NAMALWA (cell line): ENCODE measurements around the gene ARHGAP15.

Experiments
- DNase-seq: peaks from one replicate; pipeline ENCODE4 v3.0.0-alpha.2; 2015; ENCODE audit warnings: low spot score

Gene ARHGAP15

DNA sequence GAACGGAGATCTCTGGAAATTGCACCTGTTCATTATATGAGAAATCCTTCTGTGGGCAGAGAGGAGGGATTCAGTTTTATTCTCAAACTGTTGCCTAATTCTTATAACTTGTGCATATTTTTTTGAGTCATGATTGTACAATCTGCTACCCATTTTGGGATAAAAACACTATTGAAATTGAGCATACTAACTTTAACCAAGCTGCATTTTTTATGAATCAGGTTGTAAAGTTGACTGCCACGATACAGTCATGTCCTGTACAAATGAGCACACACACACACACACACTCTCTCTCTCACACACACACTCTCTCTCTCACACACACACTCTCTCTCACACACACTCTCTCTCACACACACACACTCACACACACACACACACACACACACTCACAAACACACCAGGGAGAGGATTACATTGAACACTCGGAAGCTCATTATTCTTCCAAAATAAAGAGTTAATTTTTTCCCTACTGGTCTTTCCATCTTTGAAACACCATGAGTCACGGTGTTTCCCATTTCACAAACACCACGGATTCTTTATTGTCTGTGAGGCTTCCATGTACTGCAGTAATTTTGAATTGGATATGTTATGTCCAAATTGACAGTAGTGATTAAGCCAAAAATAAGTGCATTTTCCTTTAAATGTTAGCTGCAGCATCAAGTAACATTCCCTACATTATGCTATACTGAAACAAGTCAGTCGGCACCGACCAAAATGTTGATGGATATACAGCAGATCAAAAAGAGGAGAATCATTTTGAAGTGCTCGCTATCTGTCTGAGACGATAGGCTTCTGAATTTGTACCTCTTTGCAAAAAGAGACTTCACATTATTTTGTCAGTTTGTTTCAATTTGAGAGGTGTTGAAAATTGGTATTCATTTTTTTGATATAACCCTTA is 216.9 kb downstream of the ARHGAP15 start:
- no peak for DNase-seq

DNA sequence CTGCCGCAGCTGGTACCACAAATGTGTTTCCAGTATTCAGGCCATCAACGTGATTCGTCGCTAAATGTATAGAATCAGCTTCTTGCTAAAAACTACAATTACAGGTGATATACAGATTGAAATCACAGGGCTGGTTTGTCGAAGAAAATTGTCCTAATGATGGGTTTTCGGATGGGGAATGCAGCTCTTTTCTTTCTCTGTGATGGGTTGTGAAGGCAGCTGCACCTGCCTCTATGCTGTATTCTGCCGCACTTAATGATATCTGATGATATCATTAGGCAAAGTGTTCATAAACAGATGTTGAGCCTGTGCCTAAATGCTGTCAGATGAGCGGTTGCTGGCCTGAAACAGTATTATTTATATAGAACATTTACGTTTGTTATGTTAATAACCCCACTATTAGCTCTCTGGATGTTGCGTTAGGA is 218.1 kb downstream of the ARHGAP15 start:
- no peak for DNase-seq

DNA sequence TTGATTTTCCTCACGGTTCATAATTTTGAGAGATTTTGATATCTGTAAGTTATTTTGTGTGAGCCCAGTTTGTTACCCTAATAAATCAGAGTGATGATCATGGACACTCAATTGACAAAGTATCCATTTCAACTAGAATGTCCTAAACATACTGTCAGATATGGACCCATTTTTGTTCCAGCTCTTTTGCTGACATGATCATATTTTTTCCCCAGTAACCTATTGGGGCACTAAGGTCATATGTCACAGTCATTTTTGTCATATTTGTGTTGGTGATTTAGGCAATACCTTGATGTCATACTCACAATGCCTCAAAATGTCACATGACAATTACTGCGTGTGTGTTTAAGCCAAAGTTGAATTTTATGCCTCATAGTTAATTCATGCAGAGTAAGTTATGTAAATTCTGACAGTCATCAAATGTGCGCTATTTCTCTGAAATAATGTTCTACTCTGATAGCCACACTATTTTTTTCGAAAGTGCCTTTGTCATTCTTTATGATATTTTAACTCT is 218.7 kb downstream of the ARHGAP15 start:
- DNase-seq: no peak

DNA sequence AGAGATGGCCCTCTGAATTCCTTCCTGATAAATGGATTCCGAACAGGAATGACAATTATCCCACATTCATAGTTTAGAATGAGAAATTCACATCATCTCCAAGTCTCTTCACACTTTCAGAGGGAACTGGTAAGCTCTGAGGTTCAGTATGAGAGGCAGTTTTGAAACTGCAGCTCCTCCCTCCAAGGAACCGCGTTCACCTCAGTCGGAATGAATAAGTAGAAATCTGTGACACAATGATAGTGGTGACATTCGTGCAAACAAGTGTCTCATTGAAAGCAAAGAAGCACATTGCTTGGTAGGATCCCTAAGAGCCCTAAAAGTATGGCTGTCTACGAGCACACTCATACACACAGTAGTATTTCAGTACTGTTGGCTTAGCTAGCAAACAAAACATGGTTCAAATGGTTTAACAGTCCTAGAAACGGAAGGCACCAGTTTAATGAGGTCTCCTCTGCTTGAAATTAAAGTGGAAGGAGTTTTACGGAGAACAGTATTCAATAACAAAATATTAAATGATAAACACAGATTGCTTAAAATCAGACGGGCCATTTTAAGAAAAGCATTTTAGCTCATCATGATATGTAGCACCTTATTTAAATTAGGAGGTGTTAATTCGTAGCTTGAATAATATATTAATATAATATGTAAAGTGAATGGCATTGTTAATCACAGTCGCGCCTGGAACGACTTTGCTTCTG is 225.0 kb downstream of the ARHGAP15 start:
- DNase-seq: no peak

DNA sequence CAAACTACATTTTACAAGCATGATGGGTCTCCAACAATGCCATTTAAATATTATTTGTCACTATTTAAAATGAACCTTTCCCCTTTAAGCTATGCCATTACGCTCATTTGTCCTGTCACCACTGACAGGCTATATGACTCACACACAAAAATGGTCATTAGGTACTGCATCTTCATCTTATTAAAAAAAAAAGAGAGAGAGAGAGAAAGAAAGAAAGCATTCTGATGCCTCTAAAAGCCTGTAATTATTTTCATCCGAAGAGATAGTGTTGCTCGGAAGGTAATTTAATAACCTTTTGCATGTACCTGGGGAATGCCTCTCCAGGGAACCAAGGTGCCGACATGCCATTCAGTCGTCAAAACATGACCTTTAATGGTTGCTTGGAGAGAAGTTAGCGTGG is 226.7 kb downstream of the ARHGAP15 start:
- no peak for DNase-seq

DNA sequence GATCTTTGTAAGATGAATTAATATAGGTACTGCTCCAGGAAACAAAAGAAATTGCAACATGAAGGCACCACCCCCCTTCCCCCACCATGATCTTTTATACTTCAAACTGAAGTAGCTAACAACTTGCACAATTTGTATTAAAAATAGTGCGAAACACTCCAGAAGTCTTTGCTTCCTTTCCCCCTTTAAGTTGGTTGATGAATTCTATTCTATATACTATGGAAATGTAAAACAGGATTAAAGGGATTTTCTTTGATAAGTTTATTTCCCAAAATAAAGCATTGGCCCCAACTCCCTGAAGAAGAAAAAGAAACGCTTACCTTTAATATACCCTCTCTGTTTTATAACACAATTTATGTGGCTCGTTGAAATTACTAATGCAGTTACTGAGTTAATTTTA is 227.1 kb downstream of the ARHGAP15 start:
- no peak for DNase-seq

DNA sequence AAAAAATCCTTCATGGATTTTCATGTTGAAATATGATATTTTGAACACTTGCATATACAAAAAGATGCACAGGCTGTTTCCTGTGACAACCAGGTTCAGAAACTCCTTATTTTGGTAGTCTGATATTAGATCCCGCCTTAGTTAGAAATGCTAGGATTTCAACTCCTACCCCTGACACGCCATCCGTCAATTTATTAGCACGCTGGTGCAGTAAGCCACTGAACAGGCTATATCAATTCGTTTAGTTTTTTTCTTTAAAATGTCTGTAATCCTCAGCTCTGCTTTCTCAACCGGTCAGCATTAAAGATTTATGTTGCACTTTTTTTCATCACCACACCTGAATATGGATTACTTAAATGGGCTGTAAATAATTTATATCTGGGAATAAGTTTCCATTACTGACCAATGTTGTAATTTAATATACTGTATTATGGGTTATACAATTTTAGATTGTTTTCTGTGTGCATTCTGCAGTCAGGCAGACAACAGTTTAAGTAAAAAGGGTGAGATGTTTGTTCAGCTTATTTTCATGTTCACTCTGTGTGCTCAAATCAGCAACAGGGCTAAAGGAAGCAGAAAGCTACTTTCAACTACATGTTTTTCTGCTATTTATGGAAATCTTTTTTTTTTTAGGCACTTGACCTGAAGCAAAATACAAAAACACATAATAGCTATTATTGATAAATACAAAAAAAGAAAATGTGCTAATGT is 227.7 kb downstream of the ARHGAP15 start:
- DNase-seq: no peak

DNA sequence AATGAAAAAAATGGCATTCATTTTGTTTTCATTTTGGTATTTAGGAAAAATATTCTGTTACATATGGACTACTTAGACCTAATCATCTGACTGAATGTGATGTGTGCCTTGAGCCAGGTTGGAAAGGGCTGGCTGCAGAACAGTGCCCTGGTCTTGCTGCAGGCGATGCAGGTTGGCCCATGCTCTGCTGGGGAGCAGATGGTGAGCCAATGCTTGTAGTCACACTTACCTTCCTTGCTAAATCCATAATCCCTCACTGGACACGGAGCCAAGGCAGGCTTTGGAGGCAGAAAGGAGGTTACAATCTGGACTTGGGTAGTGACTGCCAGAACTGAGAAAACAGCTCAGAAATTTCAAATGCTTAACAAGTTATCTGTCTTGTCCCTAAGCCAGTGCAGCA is 228.7 kb downstream of the ARHGAP15 start:
- no peak for DNase-seq

DNA sequence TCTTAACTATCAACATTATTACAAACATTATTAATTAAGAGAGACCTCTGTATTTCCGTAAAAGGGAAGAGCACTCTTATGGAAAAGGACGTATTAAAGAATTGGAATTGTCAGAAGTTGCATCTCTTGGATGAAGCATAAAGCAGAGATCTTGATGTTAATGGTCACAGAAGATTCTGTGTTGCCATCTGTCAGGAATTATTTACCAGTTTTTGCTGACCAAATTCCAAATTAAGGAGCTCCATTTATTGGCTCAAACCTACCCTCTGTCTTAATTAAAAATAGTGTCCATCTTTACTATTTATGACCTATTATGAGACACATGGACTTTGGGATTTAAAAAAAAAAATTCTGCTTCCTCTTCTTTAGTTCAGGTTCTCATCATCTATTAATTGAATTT is 232.1 kb downstream of the ARHGAP15 start:
- DNase-seq: no peak

DNA sequence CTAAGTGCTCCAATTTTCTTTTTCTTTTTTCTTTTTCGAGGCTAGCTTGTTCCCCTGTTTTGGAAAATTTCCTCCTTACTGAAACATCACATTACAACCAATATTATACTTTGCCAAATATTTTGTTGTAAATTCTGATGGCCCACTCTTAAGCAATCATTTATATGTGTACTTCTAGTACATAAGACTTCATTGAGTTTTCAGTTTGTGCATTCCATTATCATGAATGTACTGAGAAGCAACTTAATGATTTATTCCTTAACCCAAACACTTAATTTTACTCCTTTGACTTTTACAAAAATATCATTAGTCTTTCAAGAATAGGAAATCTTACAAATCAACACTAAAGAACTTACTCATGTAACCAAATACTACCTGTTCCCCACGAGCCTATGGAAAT is 242.4 kb downstream of the ARHGAP15 start:
- no peak for DNase-seq

DNA sequence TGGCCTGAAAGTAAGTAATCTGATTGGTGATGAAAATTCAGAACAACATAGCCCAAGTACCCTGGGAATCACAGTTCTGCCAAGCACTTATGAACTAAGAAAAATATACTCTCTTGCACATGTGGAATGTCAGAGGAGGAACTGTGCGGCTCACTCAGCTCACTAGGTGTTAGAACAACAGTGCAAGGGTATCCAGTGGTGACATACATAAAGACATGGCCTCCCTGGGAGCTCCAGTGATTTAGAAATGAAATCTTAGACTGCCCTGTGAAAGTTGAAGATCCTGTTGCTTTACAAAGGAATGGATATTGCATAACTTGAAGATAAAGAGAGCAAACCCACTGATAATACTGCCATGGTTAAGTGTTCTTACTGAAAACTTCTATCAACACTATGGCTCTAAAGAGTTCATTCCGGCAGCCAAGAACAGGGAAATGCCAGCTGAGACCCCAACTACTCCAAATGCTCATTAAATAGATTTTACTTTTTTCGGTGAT is 246.2 kb downstream of the ARHGAP15 start:
- DNase-seq: no peak

DNA sequence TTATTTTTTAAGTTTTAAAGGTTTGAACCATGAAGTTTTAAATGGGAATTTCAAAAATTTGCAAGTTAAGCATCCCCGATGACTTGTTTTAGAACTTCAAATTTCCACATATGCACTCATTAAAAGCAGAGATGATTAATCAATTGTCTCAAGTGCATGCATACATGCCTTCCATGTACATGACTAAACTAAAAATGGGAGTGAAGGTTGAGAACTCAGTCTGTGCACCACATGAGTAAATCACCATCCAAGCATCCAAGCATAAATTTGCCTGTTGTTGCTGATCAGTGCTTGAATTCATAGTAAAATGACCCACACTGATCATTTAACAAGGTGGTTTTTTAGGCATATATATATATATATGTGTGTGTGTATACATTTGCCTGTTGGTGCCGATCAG is 249.8 kb downstream of the ARHGAP15 start:
- no peak for DNase-seq

DNA sequence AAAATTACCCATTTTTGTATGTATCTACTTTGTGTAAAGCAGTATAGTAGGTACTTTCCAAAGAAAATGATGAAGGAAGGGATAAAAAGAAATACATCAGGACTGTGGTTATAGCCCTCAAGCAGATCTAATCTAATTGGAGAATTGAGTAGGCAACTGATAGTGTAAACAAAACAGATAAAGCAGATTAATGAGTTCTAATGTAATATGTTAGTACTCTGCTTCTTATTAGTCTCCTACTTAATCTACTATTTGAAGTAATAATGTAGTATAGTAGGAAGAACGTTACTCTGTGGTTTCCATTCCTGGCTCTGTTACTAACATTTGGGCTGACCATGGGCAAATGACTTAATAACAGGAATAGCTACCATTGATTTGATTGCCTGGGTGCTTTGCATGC is 250.7 kb downstream of the ARHGAP15 start:
- no peak for DNase-seq

DNA sequence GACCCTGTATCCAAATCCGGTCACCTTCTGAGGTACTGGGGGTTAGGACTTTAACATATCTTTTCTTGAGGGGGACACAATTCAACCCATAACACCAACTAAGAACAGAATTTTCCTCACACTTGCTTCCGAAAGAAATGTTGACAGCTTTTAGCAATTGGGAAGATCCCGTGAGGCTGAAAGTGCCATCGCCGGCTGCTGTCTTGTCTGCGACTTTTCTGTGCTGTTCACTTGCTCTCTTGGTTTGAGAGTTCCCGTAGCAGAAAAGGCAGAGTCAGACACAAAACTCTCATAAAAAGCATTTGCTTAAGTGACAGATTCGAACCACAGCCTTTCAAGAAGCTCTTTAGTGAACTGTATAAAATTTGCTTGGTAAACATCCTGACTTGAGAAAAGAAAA is 253.4 kb downstream of the ARHGAP15 start:
- no peak for DNase-seq

DNA sequence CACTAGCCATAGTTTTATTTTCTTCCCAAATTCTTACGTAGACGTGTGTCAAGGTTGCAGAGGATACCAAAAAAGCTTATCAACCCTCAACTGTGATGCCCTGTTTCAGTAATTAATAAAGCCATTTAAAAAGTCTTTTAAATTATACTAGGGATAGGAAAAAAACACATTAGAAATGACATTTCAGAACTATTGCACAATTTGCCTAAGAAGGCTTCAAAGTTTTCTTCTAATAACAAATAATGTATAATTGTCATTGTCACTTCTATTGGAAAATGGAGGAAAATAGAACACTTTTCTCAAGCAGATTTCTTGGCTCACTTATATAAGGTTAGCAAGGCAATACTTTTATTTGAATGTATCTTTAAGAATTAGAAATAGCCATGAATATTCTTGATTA is 253.8 kb downstream of the ARHGAP15 start:
- no peak for DNase-seq

DNA sequence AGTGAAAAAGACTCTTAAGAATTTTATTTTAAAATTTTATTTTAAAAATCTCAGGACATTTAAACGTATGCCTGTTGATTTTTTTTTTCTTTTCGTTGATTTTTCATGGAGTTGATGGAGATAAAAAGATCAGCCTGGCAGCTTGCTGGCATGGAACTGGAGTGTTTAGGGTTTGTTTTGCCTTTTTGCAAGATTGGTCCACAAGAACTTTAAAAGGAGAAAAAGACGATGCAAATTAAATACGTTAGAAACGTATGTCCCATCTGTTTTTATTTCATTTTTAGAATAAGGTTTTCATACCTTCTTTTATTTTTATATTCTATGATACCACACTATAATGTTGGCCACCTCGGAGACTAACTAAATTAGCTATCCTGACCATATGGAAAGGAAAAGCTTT is 254.9 kb downstream of the ARHGAP15 start:
- DNase-seq: no peak

DNA sequence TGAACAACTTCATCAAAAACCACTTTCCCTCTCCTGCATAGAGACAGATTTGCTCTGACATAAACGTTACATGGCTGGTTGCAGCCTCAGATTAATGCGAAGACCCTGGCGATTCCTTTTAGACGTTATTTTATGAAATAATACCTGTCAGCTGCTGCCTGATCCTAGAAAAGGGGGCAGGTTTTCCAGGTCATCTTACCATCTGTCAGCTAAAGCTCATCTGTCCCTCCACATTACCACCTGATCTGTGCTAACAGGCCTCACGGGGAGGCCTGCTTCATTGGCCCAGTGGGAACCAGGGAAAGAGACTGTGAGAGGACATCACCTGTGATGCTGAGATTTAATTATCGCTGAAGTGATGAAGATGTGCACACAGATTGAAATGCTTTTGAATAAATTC is 261.0 kb downstream of the ARHGAP15 start:
- DNase-seq: no peak

DNA sequence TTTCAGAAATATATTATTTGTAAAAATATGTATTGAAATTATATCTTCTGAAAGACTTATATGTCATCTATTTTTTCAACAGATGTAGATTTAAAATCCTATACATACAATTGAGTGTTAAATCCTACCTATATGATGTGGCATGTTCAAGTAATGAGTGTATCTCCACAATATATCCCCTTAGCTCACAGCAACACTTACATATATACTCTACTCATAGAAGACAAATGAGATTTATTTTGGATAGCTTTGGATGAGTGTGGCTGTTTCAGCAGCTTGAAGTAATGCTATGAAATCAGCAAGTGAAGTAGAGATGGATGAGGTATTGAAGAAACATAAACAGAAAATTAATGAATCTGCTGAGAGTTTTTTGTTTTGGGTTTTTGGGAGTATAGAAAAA is 263.1 kb downstream of the ARHGAP15 start:
- no peak for DNase-seq

DNA sequence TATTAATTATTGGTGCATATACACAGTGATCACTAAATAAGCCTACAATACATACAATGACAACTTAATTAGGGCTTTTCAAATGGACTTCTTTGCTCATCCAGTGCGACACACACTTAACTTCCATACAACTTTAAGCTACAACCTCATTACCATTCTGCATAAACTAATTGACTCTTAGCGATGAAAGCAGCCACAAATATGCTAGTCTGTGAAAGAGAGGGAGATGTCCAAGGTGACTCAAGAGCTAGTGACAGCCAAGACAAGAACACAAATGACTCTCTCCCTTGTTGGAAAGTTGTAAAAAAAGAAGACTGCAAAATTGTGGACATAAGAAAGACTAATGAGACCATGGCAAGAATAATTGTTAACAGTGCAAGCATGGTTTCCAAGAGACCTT is 264.8 kb downstream of the ARHGAP15 start:
- DNase-seq: no peak

DNA sequence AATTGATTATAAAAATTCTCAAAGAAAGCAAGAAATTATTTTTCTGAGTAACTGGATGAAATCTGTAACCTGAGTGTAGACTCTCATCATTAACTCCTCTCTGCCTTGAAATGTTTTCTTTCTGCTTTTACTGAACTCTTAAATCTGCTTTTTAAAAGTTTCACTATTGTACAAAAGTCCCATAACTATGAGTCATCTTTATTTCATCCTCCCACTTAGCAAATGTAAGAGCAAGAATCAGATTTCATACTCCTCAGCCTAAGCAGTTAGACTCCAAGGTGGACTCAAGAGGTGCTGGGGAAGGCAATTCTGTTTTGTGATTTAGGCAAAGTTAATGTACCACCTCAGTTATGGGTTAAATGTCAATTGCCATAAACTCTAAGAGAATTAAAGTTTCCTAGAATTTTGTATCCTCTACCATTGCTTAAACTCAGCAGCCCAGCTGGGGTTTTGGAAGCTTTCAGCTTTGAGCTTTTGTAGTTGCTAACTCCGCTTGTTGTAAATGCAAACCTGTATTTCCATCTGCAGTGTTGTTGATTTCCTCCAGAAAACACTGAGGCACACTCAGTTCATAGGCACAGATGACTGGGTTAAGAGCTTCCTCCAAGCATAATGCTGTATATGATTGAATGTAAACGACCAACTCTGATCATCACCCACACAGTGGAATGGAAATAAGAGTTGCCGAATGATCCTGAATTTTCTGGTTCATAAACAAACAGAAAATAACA is 268.8 kb downstream of the ARHGAP15 start:
- no peak for DNase-seq

DNA sequence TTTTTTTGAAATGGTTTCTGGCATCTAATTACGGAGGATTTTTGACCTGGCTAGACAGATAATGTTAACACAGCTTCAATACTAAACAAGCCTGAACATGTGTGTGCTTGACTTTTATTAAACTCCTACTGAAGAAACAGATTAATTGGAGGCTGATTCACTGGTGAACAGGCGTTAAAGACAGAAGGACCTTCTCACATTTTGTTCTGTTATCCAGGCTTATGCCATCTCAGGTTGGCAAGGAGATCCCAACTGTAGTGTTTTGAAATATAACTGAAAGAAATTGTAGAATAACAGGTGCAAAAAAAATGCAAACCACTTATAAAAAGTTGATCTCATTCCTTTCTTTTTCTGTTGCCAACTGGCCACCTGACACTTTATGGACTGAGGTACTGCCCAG is 269.6 kb downstream of the ARHGAP15 start:
- no peak for DNase-seq

DNA sequence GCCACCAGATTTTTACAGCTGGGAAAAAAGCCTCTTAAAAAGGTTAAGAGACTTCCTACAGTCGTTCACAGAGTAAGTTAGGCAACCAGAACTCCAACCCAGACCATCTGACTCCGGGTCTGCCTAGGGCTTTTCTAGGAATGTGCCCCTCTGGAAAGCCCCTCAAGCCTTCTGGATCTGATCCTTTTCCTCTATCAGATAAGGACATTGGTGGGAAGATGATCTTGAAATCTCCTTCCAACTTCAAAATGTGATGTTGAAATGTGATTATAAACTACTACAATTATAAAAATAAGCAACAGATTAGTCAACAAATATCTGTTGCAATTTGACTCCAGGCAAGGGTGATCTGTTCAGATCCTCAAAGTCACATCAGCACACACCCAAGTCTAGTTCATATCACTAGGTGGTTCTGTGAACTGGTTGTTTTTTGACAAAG is 270.4 kb downstream of the ARHGAP15 start:
- no peak for DNase-seq
